Measurements from ENCODE around the gene NALCN. TPM values are rescaled to one million over a fixed set of nuclear protein-coding genes. Genes with fewer than 3 reads are reported as not detected.
A peak's percentile ranks its signal among the peaks of the same experiment; 100 is the strongest.

NALCN gene
- total RNA-seq, 1 donor from 2014 or later: 0.35 TPM

DNA sequence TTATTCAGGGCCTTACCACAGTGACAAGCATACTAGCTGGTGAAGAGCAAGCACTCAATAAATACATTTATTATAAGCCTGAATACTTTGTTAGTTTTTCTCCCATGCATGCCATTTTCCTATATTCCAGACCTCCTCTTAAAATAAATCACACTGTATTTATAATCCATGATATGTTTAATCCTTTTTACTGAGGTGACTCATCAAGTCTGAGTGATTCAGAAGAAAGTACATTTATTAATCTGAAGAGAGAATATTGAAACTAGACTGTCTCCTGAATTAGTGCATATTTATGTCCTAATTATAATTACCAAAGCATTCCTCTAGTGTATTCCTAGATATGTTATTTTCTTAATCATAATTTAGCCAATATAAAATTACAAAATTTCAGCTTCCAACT, 323.3 kb downstream of the NALCN start:
- no peaks in the 10 kb centered on the region for H3K36me3 Mint-ChIP-seq (ENCODE audit: low read depth)
- H3K27ac Mint-ChIP-seq (ENCODE audit: unreplicated experiment): no peak overlapping the region
- H3K4me3 Mint-ChIP-seq: no peak overlapping the region
- TF ChIP-seq, protein P1, sequence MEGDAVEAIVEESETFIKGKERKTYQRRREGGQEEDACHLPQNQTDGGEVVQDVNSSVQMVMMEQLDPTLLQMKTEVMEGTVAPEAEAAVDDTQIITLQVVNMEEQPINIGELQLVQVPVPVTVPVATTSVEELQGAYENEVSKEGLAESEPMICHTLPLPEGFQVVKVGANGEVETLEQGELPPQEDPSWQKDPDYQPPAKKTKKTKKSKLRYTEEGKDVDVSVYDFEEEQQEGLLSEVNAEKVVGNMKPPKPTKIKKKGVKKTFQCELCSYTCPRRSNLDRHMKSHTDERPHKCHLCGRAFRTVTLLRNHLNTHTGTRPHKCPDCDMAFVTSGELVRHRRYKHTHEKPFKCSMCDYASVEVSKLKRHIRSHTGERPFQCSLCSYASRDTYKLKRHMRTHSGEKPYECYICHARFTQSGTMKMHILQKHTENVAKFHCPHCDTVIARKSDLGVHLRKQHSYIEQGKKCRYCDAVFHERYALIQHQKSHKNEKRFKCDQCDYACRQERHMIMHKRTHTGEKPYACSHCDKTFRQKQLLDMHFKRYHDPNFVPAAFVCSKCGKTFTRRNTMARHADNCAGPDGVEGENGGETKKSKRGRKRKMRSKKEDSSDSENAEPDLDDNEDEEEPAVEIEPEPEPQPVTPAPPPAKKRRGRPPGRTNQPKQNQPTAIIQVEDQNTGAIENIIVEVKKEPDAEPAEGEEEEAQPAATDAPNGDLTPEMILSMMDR (conservative IDR thresholded peaks at IDR 0.05): no peak
- no peaks in the 10 kb centered on the region for H3K4me1 Mint-ChIP-seq
- H3K9me3 Mint-ChIP-seq: no peaks in the 10 kb centered on the region
- no peak for DNase-seq (ENCODE audit: low read depth, low spot score)
- H3K27me3 Mint-ChIP-seq (ENCODE audit: low read depth): no peaks in the 10 kb centered on the region

DNA sequence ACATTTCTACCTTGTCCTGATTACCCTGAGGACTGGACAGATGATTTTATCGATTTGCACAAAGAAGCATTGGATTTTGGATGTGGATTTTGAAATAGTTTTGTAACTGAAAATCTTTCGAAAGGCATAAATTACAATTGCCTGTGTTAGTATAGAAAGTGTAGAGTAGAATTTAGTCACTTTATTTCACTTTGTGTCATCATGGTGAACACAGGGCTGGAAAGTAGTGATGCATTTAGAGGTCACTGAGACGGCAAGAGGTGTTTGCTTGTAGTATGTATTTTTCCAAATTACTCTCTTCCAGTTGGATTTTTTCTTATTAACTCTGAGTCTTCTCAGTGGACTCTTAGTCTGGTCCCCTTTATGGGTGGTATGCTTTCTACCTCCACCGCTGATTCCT, 326.0 kb downstream of the NALCN start:
- DNase-seq (ENCODE audit: low read depth, low spot score): no peak
- no peaks in the 10 kb centered on the region for H3K36me3 Mint-ChIP-seq (ENCODE audit: low read depth)
- TF ChIP-seq, protein P1 (conservative IDR thresholded peaks at IDR 0.05): no peak
- H3K27me3 Mint-ChIP-seq (ENCODE audit: low read depth): no peaks in the 10 kb centered on the region
- H3K27ac Mint-ChIP-seq (ENCODE audit: unreplicated experiment): no peak overlapping the region
- no peak overlapping the region for H3K4me3 Mint-ChIP-seq
- no peaks in the 10 kb centered on the region for H3K4me1 Mint-ChIP-seq
- no peaks in the 10 kb centered on the region for H3K9me3 Mint-ChIP-seq

DNA sequence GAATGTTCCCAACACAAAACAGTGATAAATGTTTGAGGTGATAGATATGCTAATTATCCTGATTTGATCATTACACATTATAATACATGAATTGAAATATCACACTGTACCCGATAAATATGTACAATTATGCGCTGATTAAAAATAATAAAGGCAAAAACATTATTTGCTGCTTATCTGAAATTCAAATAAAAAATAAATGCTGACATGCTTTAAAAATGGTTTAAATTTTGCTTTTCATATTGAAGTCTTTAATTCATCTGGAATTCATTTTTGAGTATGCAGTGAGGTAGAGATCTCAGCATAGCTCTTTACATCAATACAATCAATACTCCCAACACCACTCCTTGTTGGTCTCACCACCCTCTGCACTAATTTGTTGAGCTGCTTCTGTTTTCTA, 330.8 kb downstream of the NALCN start:
- no peaks in the 10 kb centered on the region for H3K36me3 Mint-ChIP-seq (ENCODE audit: low read depth)
- H3K27ac Mint-ChIP-seq (ENCODE audit: unreplicated experiment): no peak overlapping the region
- DNase-seq (ENCODE audit: low read depth, low spot score): no peak
- TF ChIP-seq, protein P1 (conservative IDR thresholded peaks at IDR 0.05): no peak
- H3K27me3 Mint-ChIP-seq (ENCODE audit: low read depth): no peaks in the 10 kb centered on the region
- no peak overlapping the region for H3K4me3 Mint-ChIP-seq
- peaks cover 16% of the 10 kb centered on the region for H3K4me1 Mint-ChIP-seq
- H3K9me3 Mint-ChIP-seq: peaks cover 3% of the 10 kb centered on the region

DNA sequence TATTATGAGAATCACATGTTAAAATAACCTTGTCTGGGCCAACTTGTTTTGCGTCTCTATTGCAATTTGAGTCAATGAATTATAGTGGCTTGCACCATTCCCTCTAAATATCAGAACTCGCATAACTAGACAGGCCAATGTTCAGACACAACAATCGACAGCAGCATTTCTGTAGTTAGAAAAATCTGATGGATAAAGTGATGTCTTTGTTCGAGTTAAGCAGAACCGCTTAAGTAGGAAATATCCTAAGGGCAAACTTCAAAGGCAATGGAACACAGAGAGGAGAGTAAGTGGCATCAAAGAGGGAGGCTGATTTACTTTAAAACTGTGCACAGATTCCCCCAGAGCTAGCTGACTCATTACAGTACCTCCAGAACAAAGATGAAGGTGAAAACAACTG, 333.9 kb downstream of the NALCN start:
- H3K4me3 Mint-ChIP-seq: no peak overlapping the region
- TF ChIP-seq, protein P1 (conservative IDR thresholded peaks at IDR 0.05): no peak
- H3K4me1 Mint-ChIP-seq: peaks cover 16% of the 10 kb centered on the region
- H3K36me3 Mint-ChIP-seq (ENCODE audit: low read depth): peaks cover 4% of the 10 kb centered on the region
- peak overlapping the region; percentile 1 for H3K27ac Mint-ChIP-seq (ENCODE audit: unreplicated experiment)
- DNase-seq (ENCODE audit: low read depth, low spot score): no peak
- H3K9me3 Mint-ChIP-seq: peaks cover 19% of the 10 kb centered on the region
- no peaks in the 10 kb centered on the region for H3K27me3 Mint-ChIP-seq (ENCODE audit: low read depth)

DNA sequence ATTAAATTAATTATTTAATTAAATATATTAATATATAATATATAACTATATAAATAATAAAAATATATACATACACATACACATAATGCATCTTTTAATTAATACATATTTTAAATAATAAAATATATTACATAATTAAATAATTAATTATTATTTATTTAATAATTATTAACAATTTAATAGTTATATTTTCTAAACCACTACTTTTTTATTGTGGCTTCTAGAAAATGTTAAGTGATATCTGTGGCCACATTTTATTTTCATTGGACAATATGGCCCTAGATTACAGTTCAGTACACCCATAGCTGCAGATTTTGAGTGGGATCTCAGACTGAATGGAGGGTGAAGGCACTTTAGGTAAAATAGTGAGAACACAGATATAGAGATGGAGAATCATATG, 335.7 kb downstream of the NALCN start:
- DNase-seq (ENCODE audit: low read depth, low spot score): no peak
- Mint-ChIP-seq H3K9me3 (peaks cover 25% of the 10 kb centered on the region), H3K36me3 (ENCODE audit: low read depth) (peaks cover 8% of the 10 kb centered on the region), H3K27me3 (ENCODE audit: low read depth) (no peaks in the 10 kb centered on the region), H3K27ac (ENCODE audit: unreplicated experiment) (no peak overlapping the region), H3K4me3 (no peak overlapping the region), H3K4me1 (peaks cover 16% of the 10 kb centered on the region)
- TF ChIP-seq, protein P1 (conservative IDR thresholded peaks at IDR 0.05): no peak

DNA sequence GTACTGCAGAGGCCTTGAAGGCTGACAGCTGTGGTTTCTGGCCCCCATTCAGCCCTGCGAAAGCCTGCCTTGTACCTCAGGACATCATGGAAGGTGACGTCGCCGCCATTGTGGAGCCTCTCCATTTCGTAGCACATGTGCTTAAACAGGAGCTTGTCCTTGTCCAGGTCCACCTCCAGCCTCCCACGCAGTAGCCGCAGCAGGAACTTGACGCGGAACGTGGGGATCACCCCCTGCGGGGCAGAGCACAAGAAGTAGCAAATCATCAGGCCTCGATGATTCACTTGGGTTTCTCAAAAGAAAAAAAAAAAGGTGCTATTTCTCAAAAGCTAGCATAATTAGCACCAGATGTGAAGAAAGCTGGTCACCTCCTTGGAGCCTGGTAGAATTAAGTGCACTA, 351.0 kb downstream of the NALCN start:
- peaks cover 3% of the 10 kb centered on the region for H3K9me3 Mint-ChIP-seq

More for the DNA sequence above, 351.0 kb downstream of the NALCN start:
- Mint-ChIP-seq H3K4me3 (no peak overlapping the region), H3K36me3 (ENCODE audit: low read depth) (no peaks in the 10 kb centered on the region), H3K27me3 (ENCODE audit: low read depth) (no peaks in the 10 kb centered on the region), H3K27ac (ENCODE audit: unreplicated experiment) (no peak overlapping the region), H3K4me1 (no peaks in the 10 kb centered on the region)
- no peak for DNase-seq (ENCODE audit: low read depth, low spot score)
- TF ChIP-seq, protein P1 (conservative IDR thresholded peaks at IDR 0.05): no peak

Measured in neural crest cell (in vitro differentiated cells).